Epithelial cell of prostate (primary cell): ENCODE data around the gene SUSD6.
"Not testable (repeated sequence)": the region's sequence is repeated elsewhere in the genome, so short reads cannot be mapped to it uniquely, and the experiment has no call there.

ENCODE experiments used
- DNase-seq: peaks from one replicate; pipeline ENCODE4 v3.0.0-alpha.2; 2011; ENCODE audit warnings: low read depth, low spot score
- H3K27ac ChIP-seq: fragments of 450-650 bp; 2 replicates; pipeline ENCODE4 v1.5.1; 2017; ENCODE audit warnings: mild to moderate bottlenecking

SUSD6 gene

DNA sequence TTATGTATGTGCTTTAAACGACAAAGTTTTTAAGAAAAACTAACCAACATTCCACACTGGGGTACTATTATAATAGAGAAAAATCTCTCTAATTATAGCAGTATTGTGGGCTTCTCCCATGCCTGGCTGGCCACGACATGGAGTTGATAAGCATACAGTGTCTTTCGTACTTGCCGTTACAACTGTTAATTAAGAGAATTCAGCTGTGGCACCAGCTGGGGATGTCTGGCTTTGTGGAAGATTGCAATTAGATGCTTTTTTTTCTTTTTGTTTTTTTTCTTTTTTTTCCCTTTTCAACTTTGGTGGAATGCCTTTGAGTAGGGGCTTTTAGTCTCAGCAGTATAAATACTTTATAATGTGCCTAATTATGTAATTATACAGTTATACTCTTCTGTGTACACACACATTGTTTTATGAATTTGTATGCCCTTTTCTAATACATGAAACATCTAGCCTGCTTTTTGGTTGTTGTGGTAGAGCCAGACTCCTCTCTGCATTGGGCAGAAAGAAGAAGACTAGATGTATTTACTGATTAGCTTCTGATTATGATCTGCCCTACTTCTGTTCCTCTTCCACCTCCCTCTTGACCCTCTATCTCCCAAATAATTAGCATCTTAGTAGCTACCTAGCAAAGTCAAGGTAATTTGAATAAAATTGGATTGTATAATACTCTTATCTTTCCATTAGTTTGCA is 76.4 kb downstream of the SUSD6 start:
- H3K27ac ChIP-seq, result no peak overlapping the region
- DNase-seq, result no peak

DNA sequence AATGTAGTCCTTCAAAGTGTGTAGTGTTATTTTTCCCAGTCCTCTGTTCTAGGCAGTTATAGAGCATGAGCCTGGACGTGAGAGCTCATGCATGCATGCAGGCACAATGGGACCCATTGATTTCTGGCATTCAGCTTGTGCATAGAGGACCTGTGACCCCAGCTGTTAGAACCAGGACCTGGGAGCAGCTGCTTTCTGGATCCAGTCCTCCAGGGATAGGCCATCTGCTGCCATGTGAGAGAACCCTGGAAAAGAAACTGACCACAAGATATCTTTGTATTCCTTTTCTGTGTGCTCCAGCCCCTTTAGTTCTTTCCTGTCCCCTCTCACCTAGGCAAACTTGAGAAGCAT is 76.9 kb downstream of the SUSD6 start:
- H3K27ac ChIP-seq, result no peak overlapping the region
- no peak for DNase-seq

DNA sequence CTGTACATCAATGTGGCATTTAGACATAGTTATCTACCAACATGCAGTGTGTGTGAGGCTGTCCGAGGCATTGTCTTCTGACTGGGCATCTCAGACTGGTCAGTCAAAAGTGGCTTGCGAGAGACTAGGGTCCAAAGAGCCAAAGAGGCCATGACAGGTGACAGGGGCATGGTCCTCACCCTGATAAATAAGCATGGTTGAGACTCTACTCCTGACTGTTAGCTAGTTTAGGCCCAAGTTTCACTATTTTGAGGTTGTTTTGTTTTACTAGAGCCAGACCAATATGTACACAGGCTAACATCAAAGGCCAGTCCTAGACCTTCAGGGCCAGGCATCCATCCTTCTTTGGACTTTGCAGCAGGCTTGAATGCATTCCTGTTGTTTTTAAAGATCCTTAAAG is 78.6 kb downstream of the SUSD6 start:
- H3K27ac ChIP-seq, result no peak overlapping the region
- DNase-seq, result no peak

DNA sequence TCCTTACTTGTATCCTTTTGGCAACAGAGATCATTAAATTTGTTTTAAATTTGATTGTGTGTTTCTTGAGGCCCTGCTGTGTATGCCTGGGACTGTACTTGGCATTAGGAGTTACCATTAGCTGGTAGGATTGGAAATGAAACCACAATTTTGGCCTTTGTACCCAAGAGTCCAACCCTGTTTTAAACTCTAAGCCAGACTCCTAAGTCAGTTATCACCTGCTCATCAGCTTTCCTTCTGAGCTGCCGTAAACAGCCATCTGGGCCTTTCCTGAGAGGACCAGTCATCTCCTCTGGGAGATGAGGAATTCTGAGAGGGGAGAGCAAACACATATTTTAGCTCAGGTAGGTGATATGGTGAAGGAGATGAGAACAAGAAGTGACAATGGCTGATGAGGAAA is 81.2 kb downstream of the SUSD6 start:
- DNase-seq, result no peak
- no peak overlapping the region for H3K27ac ChIP-seq

- DNase-seq, result no peak
- H3K27ac ChIP-seq, result no peak overlapping the region
Observed at GRCh38 chr14:69693145-69693544, 81.7 kb downstream of the SUSD6 start.

DNA sequence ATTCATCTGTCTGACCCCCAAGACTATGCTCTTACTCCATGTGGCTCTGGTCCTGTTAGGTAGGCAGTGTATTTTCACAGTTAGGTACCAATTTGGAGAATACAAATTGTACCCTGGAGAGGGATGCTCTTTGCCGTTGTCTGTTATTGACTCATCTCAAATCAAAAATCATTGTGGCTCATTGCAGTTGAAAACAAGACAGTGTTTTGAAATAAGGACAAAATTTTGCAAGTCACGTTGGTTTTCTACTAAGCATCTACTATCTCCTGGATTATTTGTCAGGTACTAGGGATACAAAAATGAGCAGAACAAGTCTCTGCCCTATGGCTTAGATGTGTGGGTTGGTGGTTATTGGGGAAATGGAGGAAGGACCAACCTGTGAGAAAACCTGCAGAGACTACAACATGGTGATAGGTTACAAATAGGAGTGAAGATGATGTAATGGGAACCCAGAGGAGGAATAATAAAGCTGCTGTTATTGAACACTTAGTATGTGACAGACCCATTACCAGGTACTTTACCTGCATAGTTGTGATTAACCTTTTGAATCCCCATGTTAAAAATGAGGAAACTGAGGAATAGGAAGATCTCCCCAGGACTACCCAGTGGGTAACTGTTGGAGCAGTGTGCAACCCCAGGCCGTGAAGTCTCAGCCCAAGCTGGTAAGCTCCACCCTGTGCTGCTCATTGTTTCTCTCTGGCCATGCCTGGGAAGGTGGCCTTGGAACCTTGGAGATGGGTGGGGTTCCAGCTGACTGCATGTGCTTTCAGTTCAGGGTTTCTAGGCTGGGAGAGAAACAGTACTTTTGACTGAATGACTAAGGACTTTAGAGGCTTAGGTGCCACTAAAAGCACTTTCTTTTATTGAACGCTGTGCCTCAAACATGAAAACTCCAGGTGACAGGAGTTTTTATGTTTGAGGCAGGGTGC is 82.7 kb downstream of the SUSD6 start:
- H3K27ac ChIP-seq, result peak overlapping the region; percentile 64
- no peak for DNase-seq

GRCh38 chr14:69694730-69695281 is 83.4 kb downstream of the SUSD6 start:
- peak overlapping the region; percentile 64 for H3K27ac ChIP-seq
- DNase-seq, result no peak

DNA sequence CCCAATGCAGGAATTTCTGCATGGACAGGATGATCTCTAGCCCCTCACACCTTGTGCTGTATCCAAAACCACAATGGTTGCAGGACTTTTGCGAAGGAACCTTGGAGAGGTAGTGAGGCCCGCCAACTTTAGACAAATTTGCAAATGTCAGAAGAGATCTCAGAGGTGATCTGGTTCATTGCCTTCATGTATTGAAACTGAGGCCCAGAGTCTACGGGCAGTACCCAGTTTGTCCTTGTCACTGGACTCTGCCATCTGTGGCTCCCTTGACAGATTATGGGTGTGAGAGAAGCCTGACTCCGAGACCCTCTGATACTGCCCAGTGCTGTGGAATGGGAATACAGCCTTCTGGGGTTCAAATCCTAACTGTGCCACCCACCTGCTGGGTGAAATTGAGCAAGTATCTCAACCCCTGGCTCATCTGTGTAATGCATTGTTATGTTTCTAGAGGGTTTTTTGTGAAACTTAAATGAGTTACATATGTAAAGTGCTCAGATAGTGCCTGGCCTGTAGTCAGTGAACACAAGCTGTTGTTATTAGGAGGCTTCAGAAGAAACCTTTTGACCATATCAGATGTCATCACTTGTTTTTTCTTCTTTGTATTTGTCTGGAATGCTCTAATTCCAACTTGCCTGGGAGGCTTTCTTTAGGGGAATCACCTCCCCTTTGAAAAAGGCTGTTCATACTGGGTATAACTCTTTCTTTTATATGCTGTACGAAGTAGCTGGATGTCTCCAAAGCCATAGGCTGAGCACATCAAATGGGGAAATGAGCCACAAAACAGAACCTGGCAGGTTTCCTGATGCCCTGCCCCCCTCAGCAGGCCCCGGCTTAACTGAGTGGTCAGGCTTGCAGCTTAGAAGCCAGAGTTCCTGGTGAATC is 84.2 kb downstream of the SUSD6 start:
- no peak for DNase-seq
- peak overlapping the region; percentile 64 for H3K27ac ChIP-seq

- peak overlapping the region; percentile 64 for H3K27ac ChIP-seq
- DNase-seq, result no peak
Observed at GRCh38 chr14:69696204-69696527, 84.8 kb downstream of the SUSD6 start.

DNA sequence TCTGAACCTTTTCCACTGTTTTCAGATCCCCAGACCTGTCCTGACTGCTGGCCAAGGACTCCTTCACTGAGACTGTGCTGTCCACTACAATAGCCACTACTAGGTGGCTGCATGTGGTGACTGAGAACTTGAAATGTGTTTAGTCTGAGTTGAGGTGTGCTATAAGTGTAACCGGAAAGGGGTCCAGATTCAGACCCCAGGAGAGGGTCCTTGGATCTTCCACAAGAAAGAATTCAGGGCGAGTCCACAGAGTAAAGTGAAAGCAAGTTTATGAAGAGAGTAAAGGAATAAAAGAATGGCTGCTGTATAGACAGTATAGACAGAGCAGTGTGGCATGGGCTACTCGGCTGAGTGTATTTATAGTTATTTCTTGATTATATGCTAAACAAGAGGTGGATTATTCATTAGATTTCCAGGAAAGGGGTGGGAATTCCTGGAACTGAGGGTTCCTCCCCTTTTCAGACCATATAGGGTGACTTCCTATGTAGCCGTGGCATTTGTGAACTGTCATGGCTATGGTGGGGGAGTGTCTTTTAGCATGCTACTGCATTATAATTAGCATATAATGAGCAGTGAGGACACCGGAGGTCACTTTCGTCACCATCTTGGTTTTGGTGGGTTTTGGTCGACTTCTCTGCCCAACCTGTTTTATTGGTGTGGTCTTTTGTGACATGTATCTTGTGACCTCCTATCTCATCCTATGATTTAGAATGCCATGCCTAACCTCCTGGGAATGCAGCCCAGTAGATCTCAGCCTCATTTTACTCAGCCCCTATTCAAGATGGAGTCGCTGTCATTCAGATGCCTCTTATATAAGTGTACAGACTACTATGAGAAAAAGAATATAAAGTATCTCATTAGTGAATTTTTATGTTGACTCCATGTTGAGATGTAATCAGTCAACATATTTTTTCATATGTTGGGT is 85.5 kb downstream of the SUSD6 start:
- no peak for DNase-seq
- no peak overlapping the region for H3K27ac ChIP-seq

- no peak for DNase-seq
- no peak overlapping the region for H3K27ac ChIP-seq
Observed at GRCh38 chr14:69698572-69698971, 87.2 kb downstream of the SUSD6 start.

DNA sequence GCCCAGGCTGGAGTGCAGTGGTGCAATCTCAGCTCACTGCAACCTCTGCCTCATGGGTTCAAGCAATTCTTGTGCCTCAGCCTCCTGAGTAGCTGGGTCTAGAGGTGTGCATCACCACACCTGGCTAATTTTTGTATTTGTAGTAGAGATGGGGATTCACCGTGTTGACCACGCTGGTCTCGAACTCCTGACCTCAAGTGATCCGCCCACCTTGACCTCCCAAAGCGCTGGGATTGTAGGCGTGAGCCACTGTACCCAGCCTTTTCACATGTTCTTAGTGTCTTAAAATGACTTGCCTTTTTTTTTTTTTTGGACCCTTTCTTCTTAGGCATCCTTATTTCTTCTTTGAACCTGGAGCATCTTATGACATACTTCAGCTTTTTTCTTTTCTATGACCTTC is 87.8 kb downstream of the SUSD6 start:
- H3K27ac ChIP-seq, DNase-seq: not testable (repeated sequence)

DNA sequence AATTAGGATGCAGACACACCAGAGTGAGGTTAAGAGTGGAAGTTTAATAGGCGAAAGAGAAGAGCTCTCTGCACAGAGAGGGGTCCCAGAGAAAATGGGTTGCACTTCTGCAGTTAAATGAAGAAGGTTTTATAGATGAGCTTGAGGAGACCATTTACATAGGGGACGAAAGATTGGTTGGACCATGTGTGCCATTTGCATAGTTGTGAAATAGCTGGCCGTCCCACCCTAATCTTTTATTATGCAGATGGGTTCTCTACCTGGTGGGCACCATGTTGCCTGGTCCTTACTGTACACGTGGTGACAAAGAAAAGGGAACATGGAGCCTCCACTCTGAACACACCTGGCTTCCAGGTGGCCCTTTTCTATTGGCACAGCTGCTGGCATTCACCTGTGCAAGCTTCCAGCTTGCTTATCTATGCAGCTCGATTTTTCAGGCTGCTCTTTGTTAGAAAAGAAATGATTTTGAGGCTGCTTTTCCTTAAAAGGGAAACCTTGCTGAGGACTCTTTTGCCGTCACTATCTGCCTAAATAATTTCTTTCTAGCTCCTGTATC is 88.4 kb downstream of the SUSD6 start:
- no peak for DNase-seq
- no peak overlapping the region for H3K27ac ChIP-seq

GRCh38 chr14:69700575-69700974 is 89.2 kb downstream of the SUSD6 start:
- no peak overlapping the region for H3K27ac ChIP-seq
- DNase-seq, result no peak

DNA sequence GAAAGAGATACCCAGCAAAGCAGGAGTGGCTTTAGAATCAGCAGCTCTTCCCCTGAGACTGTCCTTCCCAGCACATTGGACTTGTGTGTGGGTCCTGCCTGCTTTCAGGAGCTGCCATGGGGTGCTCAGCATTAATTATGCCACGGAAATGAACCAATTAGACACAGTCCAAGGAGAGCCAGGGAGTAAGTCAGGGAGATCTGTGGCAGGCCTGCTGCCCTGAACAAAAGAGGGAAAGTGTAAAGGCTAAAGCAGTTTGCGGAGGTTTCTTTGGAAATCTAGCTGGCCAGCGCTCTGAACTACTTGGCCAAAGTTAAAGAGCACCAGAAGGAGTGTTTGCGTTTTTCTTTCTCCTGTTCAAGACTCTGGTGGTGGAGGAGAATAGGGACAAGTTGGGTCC is 89.9 kb downstream of the SUSD6 start:
- H3K27ac ChIP-seq, result no peak overlapping the region

GRCh38 chr14:69701857-69702256 is 90.5 kb downstream of the SUSD6 start:
- DNase-seq, result no peak
- no peak overlapping the region for H3K27ac ChIP-seq

More for the DNA sequence above, 89.9 kb downstream of the SUSD6 start:
- no peak for DNase-seq

DNA sequence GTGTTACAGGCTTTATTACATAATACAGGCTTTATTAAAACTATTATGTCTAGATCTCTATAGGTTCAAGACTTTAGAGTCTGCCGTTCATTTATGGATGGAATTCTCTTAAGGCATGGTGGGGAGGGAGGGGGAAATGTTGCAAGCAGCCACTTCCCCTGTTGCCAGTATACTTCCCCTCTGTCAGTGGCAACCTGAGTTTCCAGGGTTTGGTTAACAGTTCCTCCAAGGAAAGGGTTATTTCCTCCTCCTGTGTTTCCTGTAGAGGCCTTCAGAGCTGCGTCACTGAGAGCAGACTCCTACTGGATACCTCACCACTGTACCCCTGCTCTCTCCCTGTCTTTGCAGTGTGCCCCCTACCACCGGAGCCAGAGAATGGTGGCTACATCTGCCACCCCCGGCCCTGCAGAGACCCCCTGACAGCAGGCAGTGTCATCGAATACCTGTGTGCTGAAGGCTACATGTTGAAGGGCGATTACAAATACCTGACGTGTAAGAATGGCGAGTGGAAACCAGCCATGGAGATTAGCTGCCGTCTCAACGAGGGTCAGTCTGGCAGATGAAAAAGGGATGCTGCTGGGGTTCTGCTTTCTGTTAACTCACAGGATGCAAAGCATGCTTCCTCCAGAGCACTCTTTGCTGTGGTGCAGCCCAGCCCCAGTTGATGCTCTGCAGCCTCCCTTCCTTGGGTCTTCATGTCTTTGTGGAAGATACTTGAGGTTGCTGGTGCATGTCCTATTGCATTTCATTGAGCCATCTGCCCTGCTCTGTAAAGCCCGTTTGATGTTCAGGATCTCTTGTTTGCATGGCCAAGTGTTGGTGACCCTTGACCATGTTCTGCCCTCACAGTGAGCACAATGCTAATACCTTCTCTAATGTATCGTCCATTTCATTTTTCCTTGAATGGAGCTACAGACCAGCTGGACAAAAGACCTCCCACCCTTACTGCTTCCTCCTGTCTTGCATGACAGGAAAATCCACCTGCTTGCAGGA is 91.9 kb downstream of the SUSD6 start:
- no peak overlapping the region for H3K27ac ChIP-seq
- DNase-seq, result no peak

GRCh38 chr14:69704319-69704718 is 92.9 kb downstream of the SUSD6 start:
- H3K27ac ChIP-seq, result no peak overlapping the region
- DNase-seq, result no peak
